Thyroid gland (tissue), 4 donors: Measurements from ENCODE around the gene PRPH. TPM values are rescaled to one million over a fixed set of nuclear protein-coding genes. Genes with fewer than 3 reads are reported as not detected.
"Not testable (repeated sequence)": the region's sequence is repeated elsewhere in the genome, so short reads cannot be mapped to it uniquely, and the experiment has no call there.

Experiments used
- DNase-seq, 2 donors: peaks; one replicate each; pipeline ENCODE4 v3.0.0-alpha.2; 2019
- H3K27ac ChIP-seq, 3 donors: fragments of 200-600 bp; sonication (generic); 1 replicate in 2 of 3; 2 replicates in 1 of 3; pipeline ENCODE4 v1.5.1; 2016 to 2019; ENCODE audit warnings: mild to moderate bottlenecking in 1 of 3, moderate library complexity in 1 of 3
- H3K27me3 ChIP-seq: fragments of 200-600 bp; sonication (generic); one replicate; pipeline ENCODE4 v1.5.1; 2019
- H3K36me3 ChIP-seq, 2 donors: fragments of 200-600 bp; sonication (generic); one replicate each; pipeline ENCODE4 v1.5.1; 2016 to 2019
- H3K4me1 ChIP-seq, 2 donors: fragments of 200-600 bp; sonication (generic); one replicate each; pipeline ENCODE4 v1.5.1; 2017 to 2019
- H3K4me3 ChIP-seq, 3 donors: fragments of 200-600 bp; sonication (generic); replicated peaks in 1 of 3; 1 replicate in 2 of 3; 2 replicates in 1 of 3; pipeline ENCODE4 v1.5.1; 2016; ENCODE audit warnings: mild to moderate bottlenecking in 1 of 3
- H3K9me3 ChIP-seq: fragments of 200-600 bp; sonication (generic); one replicate; pipeline ENCODE4 v1.5.1; 2017
- CTCF ChIP-seq, 6 experiments: fragments of 200-600 bp in 3 of 6; fragments of 450-650 bp in 3 of 6; sonication (generic) in 3 of 6; IDR thresholded peaks; one replicate each; pipeline ENCODE4 v1.5.1; 2016 to 2019; ENCODE audit warnings: antibody characterized with exemption in 6 of 6, mild to moderate bottlenecking in 2 of 6, inconsistent platforms in 1 of 6, moderate library complexity in 1 of 6
- POLR2A ChIP-seq, 2 donors: fragments of 450-650 bp; IDR thresholded peaks; one replicate each; pipeline ENCODE4 v1.6.1; 2017; ENCODE audit warnings: antibody characterized with exemption in 2 of 2, mild to moderate bottlenecking in 2 of 2, moderate library complexity in 1 of 2
- WGBS, 2 donors: methylation state at CpG; one replicate each; pipeline ENCODE4 v1.1.5; 2017; 5-methylcytosine and 5-hydroxymethylcytosine counted together
- intact Hi-C: fragments of 100-400 bp; cut with DNase I; formaldehyde crosslinking; loops from one replicate; pipeline ENCODE4 v1.15.1; 2023
- total RNA-seq, 4 donors: library from RNA; depleted of rRNA; stranded (reverse); fragments of >200 nt; gene quantifications; one replicate each; pipeline ENCODE4 v1.2.3, GENCODE V29; 2016

PRPH gene
- total RNA-seq, 4 donors from 2014 or later, result 0.67 TPM; not detected in 3

GRCh38 chr12:49264466-49264872, 30.5 kb upstream of the PRPH start:
- intact Hi-C loops, result no loop called here
- Histone ChIP-seq H3K9me3 (no peaks in the 10 kb centered on the region), H3K4me3 (peak overlapping the region; percentile 30 to 77 (median 33)), H3K36me3 (peaks cover under 1 to 3% of the 10 kb centered on the region in 2 donors), H3K27ac (peak overlapping the region; percentile 72 to 93 (median 81)), H3K4me1 (peaks cover 10 to 34% of the 10 kb centered on the region in 2 donors), H3K27me3 (no peaks in the 10 kb centered on the region)
- 1 to 2% methylated on average over 12 to 33 of the region's 35 CpGs for WGBS, 2 donors
- TF ChIP-seq POLR2A (IDR thresholded peaks at IDR 0.05) (no peak), CTCF (IDR thresholded peaks at IDR 0.05) (no peak)
- DNase-seq, result no peak

GRCh38 chr12:49264873-49265792, 29.8 kb upstream of the PRPH start, which contains the start of gene TUBA1C:
TSS of gene TUBA1C (plus strand) at chr12:49265082. CDS start at chr12:49265182, 100 bp downstream.
- intact Hi-C loops, result no loop called here
- H3K9me3 ChIP-seq, result no peaks in the 10 kb centered on the region
- DNase-seq, result peak; percentile 95
- no peaks in the 10 kb centered on the region for H3K27me3 ChIP-seq
- H3K4me1 ChIP-seq, result peaks cover 10 to 34% of the 10 kb centered on the region in 2 donors
- peak within 1 kb of the TSS; percentile 33 to 77 (median 77) for H3K4me3 ChIP-seq
- peak; percentile 90 to 92 for TF ChIP-seq POLR2A (IDR thresholded peaks at IDR 0.05)
- no peak for TF ChIP-seq CTCF (IDR thresholded peaks at IDR 0.05)
- peak within 1 kb of the TSS; percentile 81 to 93 (median 87) for H3K27ac ChIP-seq
- WGBS, 2 donors, result 0 to 2% methylated on average over 30 to 57 of the region's 61 CpGs
- H3K36me3 ChIP-seq, result peaks cover 7 to 9% of the 10 kb centered on the region in 2 donors

- H3K9me3 ChIP-seq, DNase-seq, intact Hi-C loops, H3K27ac ChIP-seq, H3K4me3 ChIP-seq, H3K27me3 ChIP-seq: not testable (repeated sequence)
- H3K36me3 ChIP-seq, result peaks cover 32 to 40% of the 10 kb centered on the region in 2 donors
- WGBS, 2 donors, result 83 to 85% methylated on average over 6 of the region's 6 CpGs
- H3K4me1 ChIP-seq, result peaks cover 10 to 34% of the 10 kb centered on the region in 2 donors
Measured at GRCh38 chr12:49269191-49269590, 25.8 kb upstream of the PRPH start.

GRCh38 chr12:49272790-49273725, 21.9 kb upstream of the PRPH start:
- 97 to 98% methylated on average over 14 of the region's 16 CpGs for WGBS, 2 donors
- Histone ChIP-seq H3K4me1 (peaks cover 0 to 10% of the 10 kb centered on the region in 2 donors), H3K27ac (no peak overlapping the region), H3K9me3 (no peaks in the 10 kb centered on the region), H3K27me3 (no peaks in the 10 kb centered on the region), H3K36me3 (peaks cover 32 to 40% of the 10 kb centered on the region in 2 donors), H3K4me3 (no peak overlapping the region)
- intact Hi-C loops, result no loop called here
- no peak for DNase-seq
- TF ChIP-seq POLR2A (IDR thresholded peaks at IDR 0.05) (no peak), CTCF (IDR thresholded peaks at IDR 0.05) (no peak)

- H3K9me3 ChIP-seq, result no peaks in the 10 kb centered on the region
- H3K27ac ChIP-seq, result no peak overlapping the region
- TF ChIP-seq POLR2A (IDR thresholded peaks at IDR 0.05) (no peak), CTCF (IDR thresholded peaks at IDR 0.05) (no peak)
- intact Hi-C loops, result no loop called here
- H3K4me3 ChIP-seq, result no peak overlapping the region
- H3K36me3 ChIP-seq, result peaks cover 32 to 40% of the 10 kb centered on the region in 2 donors
- H3K27me3 ChIP-seq, result no peaks in the 10 kb centered on the region
- DNase-seq, result no peak
- H3K4me1 ChIP-seq, result peaks cover 0 to 2% of the 10 kb centered on the region in 2 donors
- WGBS, 2 donors, result 95 to 98% methylated on average over 6 of the region's 6 CpGs
Measured at GRCh38 chr12:49273726-49274395, 21.1 kb upstream of the PRPH start.
